ENCODE measurements around the gene ADORA1.

Gene ADORA1

GRCh38 chr1:203189951-203190352, 62.4 kb downstream of the ADORA1 start:
- in situ Hi-C loops (cut with MboI; ENCODE audit: low pct_unique_long_range_greater_than_20kb, low sequenced_read_pairs, unreplicated experiment) = no loop called here
- DNase-seq (ENCODE audit: low spot score) = no peak
- TF ChIP-seq, protein P1, sequence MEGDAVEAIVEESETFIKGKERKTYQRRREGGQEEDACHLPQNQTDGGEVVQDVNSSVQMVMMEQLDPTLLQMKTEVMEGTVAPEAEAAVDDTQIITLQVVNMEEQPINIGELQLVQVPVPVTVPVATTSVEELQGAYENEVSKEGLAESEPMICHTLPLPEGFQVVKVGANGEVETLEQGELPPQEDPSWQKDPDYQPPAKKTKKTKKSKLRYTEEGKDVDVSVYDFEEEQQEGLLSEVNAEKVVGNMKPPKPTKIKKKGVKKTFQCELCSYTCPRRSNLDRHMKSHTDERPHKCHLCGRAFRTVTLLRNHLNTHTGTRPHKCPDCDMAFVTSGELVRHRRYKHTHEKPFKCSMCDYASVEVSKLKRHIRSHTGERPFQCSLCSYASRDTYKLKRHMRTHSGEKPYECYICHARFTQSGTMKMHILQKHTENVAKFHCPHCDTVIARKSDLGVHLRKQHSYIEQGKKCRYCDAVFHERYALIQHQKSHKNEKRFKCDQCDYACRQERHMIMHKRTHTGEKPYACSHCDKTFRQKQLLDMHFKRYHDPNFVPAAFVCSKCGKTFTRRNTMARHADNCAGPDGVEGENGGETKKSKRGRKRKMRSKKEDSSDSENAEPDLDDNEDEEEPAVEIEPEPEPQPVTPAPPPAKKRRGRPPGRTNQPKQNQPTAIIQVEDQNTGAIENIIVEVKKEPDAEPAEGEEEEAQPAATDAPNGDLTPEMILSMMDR (IDR thresholded peaks at IDR 0.05; ENCODE audit: extremely low read depth, insufficient read depth, missing control alignments) = no peak

DNA sequence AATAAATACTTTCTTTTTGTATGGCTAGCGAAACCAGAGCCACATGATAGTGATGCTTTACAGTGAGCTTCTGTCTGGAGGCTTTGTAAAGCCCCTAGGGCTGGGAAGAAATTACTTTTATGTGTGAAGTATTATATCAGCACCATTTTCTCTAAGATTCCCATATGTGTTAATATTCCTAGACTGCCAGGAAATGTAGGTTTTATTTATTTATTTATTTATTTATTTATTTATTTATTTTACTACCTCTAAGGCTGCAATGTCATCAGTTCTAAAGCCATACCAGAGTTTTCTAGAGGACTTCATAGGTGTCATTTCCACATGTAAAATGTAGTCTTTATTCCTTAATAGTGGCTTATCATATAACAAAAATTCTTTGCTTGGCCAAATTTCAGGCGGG, 63.4 kb downstream of the ADORA1 start:
- DNase-seq (ENCODE audit: low spot score) = no peak
- in situ Hi-C loops (cut with MboI; ENCODE audit: low pct_unique_long_range_greater_than_20kb, low sequenced_read_pairs, unreplicated experiment) = no loop called here
- TF ChIP-seq, protein P1 (IDR thresholded peaks at IDR 0.05; ENCODE audit: extremely low read depth, insufficient read depth, missing control alignments) = no peak

DNA sequence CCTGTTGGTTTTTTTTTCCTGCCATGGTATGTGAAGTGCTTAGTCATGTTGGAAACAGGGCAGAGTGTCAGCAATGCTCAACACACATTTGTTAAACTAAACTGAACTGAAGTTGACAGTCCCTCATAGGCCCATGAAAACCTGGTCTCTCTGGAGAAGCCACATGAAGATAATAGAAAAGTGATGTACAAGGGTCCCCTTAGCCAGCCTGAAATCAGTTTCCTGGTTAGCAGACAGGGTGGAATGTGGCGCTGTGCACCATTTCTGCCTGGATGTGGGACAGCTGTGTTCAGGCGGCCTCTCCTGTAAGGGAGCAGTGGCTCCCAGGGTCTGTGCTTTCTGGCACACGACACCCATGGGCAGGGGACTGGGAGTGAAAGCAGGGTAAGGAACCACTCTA, 68.8 kb downstream of the ADORA1 start:
- DNase-seq (ENCODE audit: low spot score) = no peak
- in situ Hi-C loops (cut with MboI; ENCODE audit: low pct_unique_long_range_greater_than_20kb, low sequenced_read_pairs, unreplicated experiment) = no loop called here
- TF ChIP-seq, protein P1 (IDR thresholded peaks at IDR 0.05; ENCODE audit: extremely low read depth, insufficient read depth, missing control alignments) = no peak

DNA sequence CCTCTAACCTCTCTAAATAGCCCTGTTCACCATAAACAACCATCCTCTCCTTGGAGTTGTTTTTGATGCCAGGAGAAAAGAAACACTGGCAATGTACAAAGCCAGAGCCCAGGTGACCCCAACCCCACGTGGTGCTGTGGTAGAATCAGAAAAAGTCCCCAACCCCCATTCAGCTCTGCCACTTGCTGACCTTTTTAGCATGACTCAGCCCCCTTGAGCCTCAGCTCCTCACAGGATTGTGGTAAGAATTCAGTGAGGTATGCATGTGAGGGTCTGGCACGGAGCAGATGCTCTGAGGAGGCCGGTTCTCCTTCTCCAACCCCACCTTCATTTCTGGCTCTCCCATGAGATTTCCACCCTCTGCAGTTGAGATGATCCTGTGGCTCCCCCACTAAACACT, 70.1 kb downstream of the ADORA1 start:
- in situ Hi-C loops (cut with MboI; ENCODE audit: low pct_unique_long_range_greater_than_20kb, low sequenced_read_pairs, unreplicated experiment) = no loop called here
- TF ChIP-seq, protein P1 (IDR thresholded peaks at IDR 0.05; ENCODE audit: extremely low read depth, insufficient read depth, missing control alignments) = no peak
- DNase-seq (ENCODE audit: low spot score) = no peak

- in situ Hi-C loops (cut with MboI; ENCODE audit: low pct_unique_long_range_greater_than_20kb, low sequenced_read_pairs, unreplicated experiment) = no loop called here
- TF ChIP-seq, protein P1 (IDR thresholded peaks at IDR 0.05; ENCODE audit: extremely low read depth, insufficient read depth, missing control alignments) = no peak
- no peak for DNase-seq (ENCODE audit: low spot score)
Measured at GRCh38 chr1:203199002-203199401, 71.5 kb downstream of the ADORA1 start.

DNA sequence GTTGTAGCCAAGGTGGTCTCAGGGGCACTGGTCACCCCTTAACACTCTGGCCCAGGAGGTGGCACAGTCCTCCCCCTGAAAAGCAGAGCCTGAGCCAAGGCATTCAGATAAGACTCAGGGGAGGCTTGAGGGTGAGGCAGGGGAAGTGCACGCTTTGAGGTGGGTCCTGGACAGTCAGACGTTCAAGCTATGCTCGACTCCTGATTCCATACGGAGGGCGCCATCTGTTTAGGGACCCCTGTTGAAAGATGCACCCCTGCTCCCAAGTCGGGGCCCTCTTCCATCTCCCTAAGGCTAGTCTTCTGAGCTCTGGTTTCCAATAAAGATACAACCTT, 71.9 kb downstream of the ADORA1 start:
- TF ChIP-seq, protein P1 (IDR thresholded peaks at IDR 0.05; ENCODE audit: extremely low read depth, insufficient read depth, missing control alignments) = no peak
- DNase-seq (ENCODE audit: low spot score) = no peak
- in situ Hi-C loops (cut with MboI; ENCODE audit: low pct_unique_long_range_greater_than_20kb, low sequenced_read_pairs, unreplicated experiment) = no loop called here

Data from GM13977 (cell line).